HG02981 (cell line): ENCODE measurements around the gene PPTC7.
"Not testable (repeated sequence)": the region's sequence is repeated elsewhere in the genome, so short reads cannot be mapped to it uniquely, and the experiment has no call there.

Experiments
- ATAC-seq: cut with Tn5 transposase; IDR thresholded peaks from one replicate; pipeline ENCODE4 v1.9.1; 2021; ENCODE audit warnings: mild to moderate bottlenecking, moderate library complexity; ENCODE audit not compliant: unreplicated experiment

PPTC7 gene

GRCh38 chr12:110562386-110562785 is 20.7 kb downstream of the PPTC7 start:
- not testable (repeated sequence) for ATAC-seq

- ATAC-seq = no peak
Observed at GRCh38 chr12:110561471-110562201, 21.5 kb downstream of the PPTC7 start.

- no peak for ATAC-seq
Observed at GRCh38 chr12:110560946-110561345, 22.2 kb downstream of the PPTC7 start.

- no peak for ATAC-seq
Observed at GRCh38 chr12:110560048-110560447, 23.1 kb downstream of the PPTC7 start.

GRCh38 chr12:110558945-110559344 is 24.2 kb downstream of the PPTC7 start:
- not testable (repeated sequence) for ATAC-seq

GRCh38 chr12:110557300-110557699 is 25.8 kb downstream of the PPTC7 start:
- ATAC-seq = no peak

- ATAC-seq = no peak
Observed at GRCh38 chr12:110556705-110557104, 26.4 kb downstream of the PPTC7 start.

- no peak for ATAC-seq
Observed at GRCh38 chr12:110555577-110556406, 27.3 kb downstream of the PPTC7 start.

GRCh38 chr12:110554184-110554583 is 28.9 kb downstream of the PPTC7 start:
- ATAC-seq = no peak

- no peak for ATAC-seq
Observed at GRCh38 chr12:110550981-110551380, 32.1 kb downstream of the PPTC7 start.

- no peak for ATAC-seq
Observed at GRCh38 chr12:110549716-110550115, 33.4 kb downstream of the PPTC7 start.

- ATAC-seq = no peak
Observed at GRCh38 chr12:110548678-110549077, 34.4 kb downstream of the PPTC7 start.

- no peak for ATAC-seq
Observed at GRCh38 chr12:110547090-110547489, 36.0 kb downstream of the PPTC7 start.

GRCh38 chr12:110546339-110546738 is 36.8 kb downstream of the PPTC7 start:
- no peak for ATAC-seq

GRCh38 chr12:110545812-110546211 is 37.3 kb downstream of the PPTC7 start:
- ATAC-seq = no peak

GRCh38 chr12:110545259-110545658 is 37.9 kb downstream of the PPTC7 start:
- not testable (repeated sequence) for ATAC-seq

GRCh38 chr12:110543965-110544364 is 39.2 kb downstream of the PPTC7 start:
- no peak for ATAC-seq

- no peak for ATAC-seq
Observed at GRCh38 chr12:110543252-110543959, 39.7 kb downstream of the PPTC7 start.

- ATAC-seq = no peak
Observed at GRCh38 chr12:110540048-110540447, 43.1 kb downstream of the PPTC7 start.

GRCh38 chr12:110538869-110539622 is 44.1 kb downstream of the PPTC7 start:
- no peak for ATAC-seq
